Body of pancreas (tissue), 4 donors: ENCODE data around the gene GLRA3.
"Not testable (repeated sequence)": the region's sequence is repeated elsewhere in the genome, so short reads cannot be mapped to it uniquely, and the experiment has no call there.

ENCODE experiments used
- POLR2A ChIP-seq, 3 donors: fragments of 450-650 bp; IDR thresholded peaks; one replicate each; pipeline ENCODE4 v1.6.1; 2016; ENCODE audit warnings: antibody characterized with exemption in 3 of 3, mild to moderate bottlenecking in 2 of 3
- TF ChIP-seq, protein P1 (sequence below), 7 experiments: fragments of 450-650 bp in 4 of 7; fragments of 200-600 bp in 3 of 7; sonication (generic) in 3 of 7; IDR thresholded peaks; one replicate each; pipeline ENCODE4 v1.5.1; 2016 to 2019; ENCODE audit warnings: antibody characterized with exemption in 7 of 7

DNA sequence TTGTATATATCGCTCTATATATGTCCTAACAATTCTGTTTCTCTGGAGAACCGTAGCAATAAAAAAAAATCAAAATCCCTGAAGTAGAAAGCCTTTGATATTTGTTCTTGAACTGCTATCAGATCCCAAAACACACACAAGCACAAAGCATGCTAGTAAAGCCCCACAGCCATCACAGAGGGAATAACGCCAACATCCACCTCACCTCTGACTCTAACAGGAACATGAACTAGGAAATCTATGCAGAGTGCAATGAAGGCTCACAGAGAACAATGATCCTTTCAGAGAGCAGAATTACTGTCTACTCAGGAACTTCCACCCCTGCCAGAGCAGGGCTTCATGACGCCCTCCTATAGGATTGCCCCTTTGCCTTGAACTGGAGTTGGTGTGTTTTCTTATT is 44.1 kb upstream of the GLRA3 start:
- TF ChIP-seq, protein P1, sequence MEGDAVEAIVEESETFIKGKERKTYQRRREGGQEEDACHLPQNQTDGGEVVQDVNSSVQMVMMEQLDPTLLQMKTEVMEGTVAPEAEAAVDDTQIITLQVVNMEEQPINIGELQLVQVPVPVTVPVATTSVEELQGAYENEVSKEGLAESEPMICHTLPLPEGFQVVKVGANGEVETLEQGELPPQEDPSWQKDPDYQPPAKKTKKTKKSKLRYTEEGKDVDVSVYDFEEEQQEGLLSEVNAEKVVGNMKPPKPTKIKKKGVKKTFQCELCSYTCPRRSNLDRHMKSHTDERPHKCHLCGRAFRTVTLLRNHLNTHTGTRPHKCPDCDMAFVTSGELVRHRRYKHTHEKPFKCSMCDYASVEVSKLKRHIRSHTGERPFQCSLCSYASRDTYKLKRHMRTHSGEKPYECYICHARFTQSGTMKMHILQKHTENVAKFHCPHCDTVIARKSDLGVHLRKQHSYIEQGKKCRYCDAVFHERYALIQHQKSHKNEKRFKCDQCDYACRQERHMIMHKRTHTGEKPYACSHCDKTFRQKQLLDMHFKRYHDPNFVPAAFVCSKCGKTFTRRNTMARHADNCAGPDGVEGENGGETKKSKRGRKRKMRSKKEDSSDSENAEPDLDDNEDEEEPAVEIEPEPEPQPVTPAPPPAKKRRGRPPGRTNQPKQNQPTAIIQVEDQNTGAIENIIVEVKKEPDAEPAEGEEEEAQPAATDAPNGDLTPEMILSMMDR (IDR thresholded peaks at IDR 0.05) = not testable (repeated sequence)
- TF ChIP-seq POLR2A (IDR thresholded peaks at IDR 0.05) = not testable (repeated sequence)
